HG03342 (cell line): ENCODE results near the gene ADAMTS3.

Experiments used
- ATAC-seq: cut with Tn5 transposase; IDR thresholded peaks from one replicate; pipeline ENCODE4 v1.9.1; 2021; ENCODE audit warnings: mild to moderate bottlenecking, moderate library complexity; ENCODE audit not compliant: unreplicated experiment

Gene ADAMTS3

GRCh38 chr4:72424006-72424405, 145.0 kb downstream of the ADAMTS3 start:
- no peak for ATAC-seq

- no peak for ATAC-seq
Measured at GRCh38 chr4:72422416-72422815, 146.6 kb downstream of the ADAMTS3 start.

GRCh38 chr4:72418458-72418857, 150.6 kb downstream of the ADAMTS3 start:
- ATAC-seq, result no peak

DNA sequence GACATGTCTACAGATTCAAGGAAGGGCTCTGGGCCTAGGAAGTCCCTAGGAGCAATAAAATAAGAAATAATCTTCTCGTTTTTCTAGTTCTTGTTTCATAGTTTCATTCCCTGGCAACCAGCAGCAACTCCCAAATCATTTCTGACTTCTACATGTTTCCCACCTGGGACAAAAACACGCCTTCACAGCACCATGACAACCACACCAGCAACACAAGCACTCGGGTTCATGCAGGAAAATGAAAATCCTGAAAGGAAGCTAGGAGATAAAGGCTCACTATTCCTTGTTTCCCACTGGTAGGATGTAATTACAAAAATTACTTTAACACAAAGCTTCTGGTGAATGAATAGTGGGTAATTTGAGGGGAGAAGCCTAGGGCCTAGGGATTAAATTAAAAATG, 158.9 kb downstream of the ADAMTS3 start:
- ATAC-seq, result no peak

DNA sequence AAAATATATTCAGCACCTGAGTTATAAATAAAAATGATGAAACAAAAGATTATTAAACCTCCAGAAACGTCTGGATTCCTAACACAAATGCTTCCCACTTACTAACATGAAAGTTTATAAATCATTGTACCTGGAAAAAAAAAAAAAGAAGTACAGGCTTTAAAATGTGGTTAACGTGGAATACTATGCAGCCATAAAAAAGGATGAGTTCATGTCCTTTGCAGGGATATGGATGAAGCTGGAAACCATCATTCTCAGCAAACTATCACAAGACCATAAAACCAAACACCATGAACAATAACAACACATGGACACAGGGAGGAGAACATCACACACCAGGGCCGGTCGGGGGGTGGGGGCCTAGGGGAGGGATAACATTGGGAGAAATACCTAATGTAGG, 160.5 kb downstream of the ADAMTS3 start:
- no peak for ATAC-seq

DNA sequence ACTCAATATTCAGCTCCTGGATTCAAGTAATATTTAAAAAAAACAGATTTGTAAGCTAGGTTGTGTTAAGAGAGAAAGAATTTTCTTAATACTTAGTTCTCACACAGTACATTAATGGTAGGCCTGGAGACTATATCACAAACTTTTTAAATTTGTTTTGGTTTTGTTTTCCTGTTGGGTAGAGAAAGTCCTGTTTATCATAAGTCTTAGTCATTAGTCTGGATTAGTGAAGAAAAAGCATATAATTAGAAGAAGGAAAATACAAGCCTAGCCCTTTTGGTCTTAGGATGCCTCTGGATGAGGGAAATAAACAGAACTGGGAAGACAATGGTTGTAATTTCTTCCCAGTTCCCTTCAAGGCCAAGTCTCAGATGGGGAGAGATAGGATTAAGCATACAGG, 163.6 kb downstream of the ADAMTS3 start:
- ATAC-seq, result no peak

GRCh38 chr4:72397314-72397713, 171.7 kb downstream of the ADAMTS3 start:
- no peak for ATAC-seq

- no peak for ATAC-seq
Measured at GRCh38 chr4:72394012-72394663, 174.9 kb downstream of the ADAMTS3 start.

GRCh38 chr4:72391281-72391680, 177.7 kb downstream of the ADAMTS3 start:
- no peak for ATAC-seq

- ATAC-seq, result no peak
Measured at GRCh38 chr4:72390409-72390808, 178.6 kb downstream of the ADAMTS3 start.

- ATAC-seq, result no peak
Measured at GRCh38 chr4:72388521-72388920, 180.5 kb downstream of the ADAMTS3 start.

- ATAC-seq, result no peak
Measured at GRCh38 chr4:72387959-72388358, 181.1 kb downstream of the ADAMTS3 start.

DNA sequence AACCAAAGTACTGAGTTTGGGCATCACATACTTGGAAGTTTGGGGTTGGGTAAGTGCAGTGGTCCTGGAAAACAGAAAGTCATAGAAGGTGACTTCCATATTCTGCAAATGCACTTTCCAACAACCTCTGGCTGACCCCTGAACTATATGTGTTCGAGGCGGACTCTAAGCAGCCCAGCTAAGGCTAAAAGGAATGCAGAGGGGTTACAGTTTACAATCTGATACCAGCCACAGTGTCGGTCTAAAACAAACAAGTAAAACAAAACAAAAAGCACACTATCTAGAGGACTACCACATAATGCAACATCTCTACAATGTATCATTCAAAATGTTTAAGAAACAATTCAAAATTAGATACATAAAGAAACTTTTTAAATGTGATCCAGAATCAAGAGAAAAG, 185.6 kb downstream of the ADAMTS3 start:
- no peak for ATAC-seq

DNA sequence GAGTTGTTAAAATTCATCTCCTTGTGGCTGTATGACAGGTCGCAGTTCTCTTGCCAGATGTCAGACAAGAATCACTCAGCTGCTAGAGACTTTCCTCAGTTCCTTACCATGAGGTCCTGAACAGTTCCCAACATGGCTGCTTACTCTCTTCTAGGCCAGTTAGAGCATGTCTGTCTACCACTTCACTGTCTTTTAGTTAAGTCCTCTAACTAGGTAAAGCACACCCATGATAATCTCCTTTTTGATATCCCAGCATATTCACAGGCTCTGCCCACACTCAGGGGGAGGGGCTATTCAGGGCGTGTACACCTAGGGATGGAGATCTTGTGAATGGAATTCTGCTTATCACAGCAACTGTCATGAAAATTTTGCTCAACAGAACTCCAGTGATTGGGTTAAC, 190.1 kb downstream of the ADAMTS3 start:
- ATAC-seq, result no peak

- no peak for ATAC-seq
Measured at GRCh38 chr4:72377491-72378194, 191.4 kb downstream of the ADAMTS3 start.

DNA sequence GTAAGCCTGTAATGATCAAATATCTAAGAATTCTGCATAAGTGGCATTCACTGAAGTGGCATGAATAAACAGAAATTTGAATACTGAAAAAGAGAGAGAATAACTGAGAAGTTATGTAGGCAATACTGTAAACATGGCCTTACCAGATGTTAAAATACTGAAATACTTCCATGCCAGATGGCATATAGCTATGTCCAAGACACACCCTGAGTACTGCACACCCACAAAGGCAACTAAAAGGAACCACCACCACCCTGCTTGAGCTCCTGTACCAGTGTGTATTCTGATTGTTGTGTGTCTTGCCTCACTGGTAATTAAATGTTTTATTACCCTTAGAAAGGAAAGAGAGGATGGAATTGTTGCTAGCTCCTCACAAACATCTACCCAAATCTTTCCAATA, 192.1 kb downstream of the ADAMTS3 start:
- no peak for ATAC-seq

DNA sequence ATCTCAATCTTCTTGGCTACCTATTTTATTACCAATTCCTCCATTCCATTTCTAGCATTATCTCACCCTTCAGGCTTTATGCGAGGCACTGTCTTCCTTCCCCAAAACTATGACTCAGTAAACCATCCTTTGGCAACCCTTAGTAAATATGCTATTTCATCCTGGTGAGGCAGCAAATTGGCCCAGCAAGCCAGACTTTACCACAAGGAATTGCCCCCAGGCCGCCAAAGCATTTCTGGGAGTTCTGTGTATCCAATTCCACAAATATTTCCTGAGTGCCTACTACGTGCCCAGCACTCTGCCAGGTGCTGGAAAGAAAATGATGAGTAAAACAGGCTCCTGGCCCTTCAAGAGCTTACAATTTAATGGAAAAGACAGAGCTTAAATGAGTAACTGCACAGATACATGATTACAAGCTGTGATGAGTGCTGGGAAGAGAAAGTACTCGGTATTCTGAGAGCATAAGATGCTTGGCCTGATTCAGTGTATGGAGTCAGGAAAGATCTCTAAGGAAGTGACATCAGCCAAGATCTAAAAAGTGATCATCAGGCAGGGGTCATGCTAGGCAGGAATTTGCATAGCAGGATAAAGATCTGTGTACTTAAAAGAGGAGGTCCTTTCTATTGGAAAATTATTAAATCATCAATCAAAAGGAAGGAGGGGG, 193.8 kb downstream of the ADAMTS3 start:
- ATAC-seq, result no peak

DNA sequence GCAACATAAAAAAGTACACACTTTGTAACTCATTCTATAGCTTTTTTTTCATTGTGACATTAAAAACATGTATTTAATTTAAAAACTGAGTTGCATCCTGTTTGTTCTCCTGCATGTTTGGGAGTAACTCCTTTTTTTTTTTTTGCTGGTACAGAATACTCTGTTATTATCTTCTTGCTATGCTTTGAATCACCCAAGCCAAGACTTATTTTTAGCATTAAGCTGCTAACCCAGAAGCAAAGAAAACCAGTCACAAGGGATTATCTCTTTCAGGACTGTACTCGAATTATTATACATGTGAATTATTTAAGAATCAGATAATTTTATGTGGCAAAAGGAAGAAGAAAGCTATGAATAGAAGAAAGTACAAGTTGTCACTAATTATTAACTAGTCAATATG, 194.9 kb downstream of the ADAMTS3 start:
- no peak for ATAC-seq

DNA sequence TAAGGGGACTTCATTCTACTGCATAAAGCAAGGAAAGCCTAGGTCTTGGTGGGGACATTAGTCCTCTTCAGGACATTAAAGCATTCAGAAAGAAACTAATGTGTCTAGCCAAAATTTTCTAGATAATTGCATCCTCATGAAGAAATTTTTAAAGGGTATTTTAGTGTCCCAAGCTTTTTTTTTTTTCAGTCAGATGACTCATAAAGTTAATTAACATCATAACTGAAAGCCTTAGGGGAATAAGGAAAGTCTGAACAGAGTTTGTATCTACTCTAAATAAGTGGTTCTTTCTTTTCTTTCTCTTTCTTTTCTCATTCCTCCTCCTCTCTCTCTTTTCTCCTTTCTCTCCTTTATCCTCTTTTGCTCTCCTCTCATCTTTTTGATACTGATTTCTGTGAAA, 202.4 kb downstream of the ADAMTS3 start:
- no peak for ATAC-seq

DNA sequence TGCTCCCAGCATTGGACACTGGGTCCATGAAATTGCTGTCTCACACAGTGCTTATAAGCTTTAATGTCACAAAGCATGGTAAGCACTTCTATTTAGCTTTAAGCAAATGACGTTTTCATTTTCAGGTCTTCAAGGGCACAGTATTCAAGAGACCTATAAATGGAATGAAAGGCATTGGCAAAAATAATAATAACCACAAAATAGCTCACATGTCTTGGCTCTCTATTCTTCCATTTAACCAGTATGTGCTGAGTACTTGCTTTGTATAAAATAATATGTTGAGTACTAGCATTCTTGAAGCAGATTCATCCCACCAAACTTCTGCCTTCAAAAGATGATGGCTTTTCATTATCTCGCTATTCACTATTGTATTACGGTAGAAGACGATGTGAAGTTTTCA, 203.0 kb downstream of the ADAMTS3 start:
- ATAC-seq, result no peak

- ATAC-seq, result no peak
Measured at GRCh38 chr4:72365016-72365415, 204.0 kb downstream of the ADAMTS3 start.

DNA sequence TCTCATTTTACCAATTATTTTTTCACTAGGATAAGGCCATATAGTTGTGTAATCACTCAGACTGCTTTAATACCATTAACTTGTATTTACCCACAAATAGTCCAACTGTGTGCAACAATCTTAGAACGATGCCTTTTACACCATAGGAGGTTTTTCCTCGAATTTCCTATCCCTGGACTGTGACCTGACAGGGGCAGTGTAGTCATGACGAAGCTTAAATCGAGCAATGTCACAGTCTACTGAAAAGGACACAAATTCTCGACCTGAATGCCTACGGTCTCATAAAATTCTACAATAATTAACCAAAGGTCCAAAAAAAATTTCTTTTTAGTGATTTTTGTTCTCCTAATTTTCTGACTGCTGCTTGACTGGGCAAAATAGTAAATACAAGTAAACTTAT, 208.9 kb downstream of the ADAMTS3 start:
- ATAC-seq, result no peak
